A673 (cell line): Measurements from ENCODE around the gene PIK3IP1. TPM values are rescaled to one million over a fixed set of nuclear protein-coding genes. Genes with fewer than 3 reads are reported as not detected.

Experiments used
- BruUV-seq: library from RNA; stranded (reverse); fragments of 400-500 nt; replicated peaks from 2 replicates; lab custom pipeline; 2021; lab: Mats Ljungman, UMichigan
- CTCF ChIA-PET: fragments of 300-600 bp; sonication (Branson Sonifier 250); formaldehyde crosslinking; loops from one replicate; lab custom pipeline; 2022; ENCODE audit warnings: antibody characterized with exemption; lab: Charles Lee
- POLR2A ChIA-PET: fragments of 300-600 bp; sonication (Branson Sonifier 250); formaldehyde crosslinking; loops from one replicate; lab custom pipeline; 2022; ENCODE audit warnings: antibody characterized with exemption; ENCODE audit not compliant: low non-redundant PET; lab: Charles Lee
- DNase-seq: peaks from one replicate; pipeline ENCODE4 v3.0.0-alpha.2; 2015; ENCODE audit warnings: low spot score
- H3K27ac ChIP-seq: fragments of 200-600 bp; sonication (generic); 2 replicates; pipeline ENCODE4 v1.5.1; 2016; ENCODE audit warnings: mixed run types, low read depth, mild to moderate bottlenecking, mixed read lengths, antibody characterized with exemption, low read length; ENCODE audit not compliant: poor library complexity, severe bottlenecking
- H3K27me3 ChIP-seq: fragments of 200-600 bp; sonication (generic); replicated peaks from 2 replicates; pipeline ENCODE4 v1.6.1; 2017; ENCODE audit warnings: mixed run types, low read depth, mild to moderate bottlenecking, mixed read lengths, antibody characterized with exemption, low read length; ENCODE audit not compliant: insufficient read depth, poor library complexity
- H3K36me3 ChIP-seq: fragments of 200-600 bp; sonication (generic); 2 replicates; pipeline ENCODE4 v1.6.1; 2016; ENCODE audit warnings: mixed run types, mild to moderate bottlenecking, mixed read lengths, antibody characterized with exemption, low read length; ENCODE audit not compliant: insufficient read depth, poor library complexity, severe bottlenecking
- H3K4me1 ChIP-seq: fragments of 200-600 bp; sonication (generic); 2 replicates; pipeline ENCODE4 v1.6.1; 2017; ENCODE audit warnings: mixed run types, mild to moderate bottlenecking, mixed read lengths, antibody characterized with exemption, low read length; ENCODE audit not compliant: insufficient read depth, poor library complexity, severe bottlenecking
- H3K4me3 ChIP-seq: fragments of 200-600 bp; sonication (generic); 2 replicates; pipeline ENCODE4 v1.5.1; 2016; ENCODE audit warnings: low read depth, mixed run types, mild to moderate bottlenecking, mixed read lengths, low read length; ENCODE audit not compliant: poor library complexity, severe bottlenecking
- H3K9me3 ChIP-seq: fragments of 200-600 bp; sonication (generic); 2 replicates; pipeline ENCODE4 v1.6.1; 2016; ENCODE audit warnings: mixed run types, low read depth, mild to moderate bottlenecking, mixed read lengths, antibody characterized with exemption, low read length; ENCODE audit not compliant: poor library complexity, severe bottlenecking
- CTCF ChIP-seq: fragments of 300-800, 200-600 bp; sonication (generic); conservative IDR thresholded peaks from 2 replicates; pipeline ENCODE4 v1.5.1; 2017; ENCODE audit warnings: low read depth, mild to moderate bottlenecking, antibody characterized with exemption, low read length, moderate library complexity, mixed read lengths
- EZH2 ChIP-seq: fragments of 200-600 bp; sonication (generic); IDR thresholded peaks from 2 replicates; pipeline ENCODE4 v1.6.1; 2017; ENCODE audit warnings: borderline replicate concordance, low read depth, mild to moderate bottlenecking, mixed read lengths, antibody characterized with exemption, low read length; ENCODE audit not compliant: poor library complexity, severe bottlenecking
- intact Hi-C: fragments of 100-400 bp; cut with micrococcal nuclease; formaldehyde crosslinking; loops from one replicate; pipeline ENCODE4 v1.10.0; 2022; ENCODE audit not compliant: unreplicated experiment
- total RNA-seq: library from RNA; stranded (reverse); gene quantifications from 2 replicates; pipeline ENCODE4 v1.2.3, GENCODE V29; 2021

Gene PIK3IP1
- total RNA-seq, 1 experiment from 2014 or later: 0.24 TPM

DNA sequence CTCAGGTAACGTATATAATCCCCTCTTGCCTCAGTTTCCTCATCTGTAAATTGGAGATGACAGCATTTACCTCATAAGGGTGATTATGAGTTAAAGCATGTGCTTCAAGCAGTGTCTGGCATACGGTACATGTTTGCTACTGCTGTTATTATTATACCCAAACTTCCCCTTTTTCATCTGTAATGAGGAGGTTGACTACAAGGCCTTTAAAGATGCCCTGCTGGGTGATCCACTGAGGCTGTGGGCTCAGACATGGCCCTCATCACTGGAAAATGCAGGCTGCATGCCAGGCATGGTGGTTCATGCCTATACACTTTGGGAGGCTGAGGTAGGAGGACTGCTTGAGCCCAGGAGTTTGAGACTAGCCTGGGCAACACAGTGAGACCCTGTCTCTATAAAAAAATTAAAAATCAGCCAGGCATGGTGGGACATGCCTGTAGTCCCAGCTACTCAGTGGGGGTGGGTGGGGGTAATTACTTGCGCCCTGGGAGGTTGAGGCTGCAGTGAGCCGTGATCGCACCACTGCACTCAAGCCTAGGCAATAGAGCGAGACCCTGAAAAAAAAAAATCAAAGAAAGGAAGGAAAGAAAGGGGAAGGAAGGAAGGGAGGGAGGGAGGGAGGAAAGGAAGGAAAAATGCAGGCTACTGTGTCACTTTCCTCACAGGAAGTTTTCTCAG is 4.3 kb downstream of the PIK3IP1 start:
- no peaks in the 10 kb centered on the region for H3K9me3 ChIP-seq
- POLR2A ChIA-PET: no interaction called here
- intact Hi-C loops: no loop called here

GRCh38 chr22:31286360-31287255 is 5.7 kb downstream of the PIK3IP1 start:
- BruUV-seq: no TSS peak
- TF ChIP-seq CTCF (no peak), EZH2 (no peak)
- DNase-seq: no peak
- ChIA-PET CTCF (no interaction called here), POLR2A (no interaction called here)
- H3K9me3 ChIP-seq: no peaks in the 10 kb centered on the region
- H3K4me3 ChIP-seq: no peak overlapping the region
- H3K4me1 ChIP-seq: peaks cover 9% of the 10 kb centered on the region
- intact Hi-C loops: no loop called here
- H3K27me3 ChIP-seq: no peaks in the 10 kb centered on the region
- H3K27ac ChIP-seq: no peak overlapping the region
- H3K36me3 ChIP-seq: no peaks in the 10 kb centered on the region

More for the DNA sequence above, 4.3 kb downstream of the PIK3IP1 start:
- CTCF ChIA-PET: no interaction called here
- H3K27ac ChIP-seq: no peak overlapping the region
- BruUV-seq: no TSS peak
- no peak for DNase-seq
- H3K36me3 ChIP-seq: no peaks in the 10 kb centered on the region
- H3K27me3 ChIP-seq: no peaks in the 10 kb centered on the region
- no peak overlapping the region for H3K4me3 ChIP-seq
- TF ChIP-seq EZH2 (no peak), CTCF (no peak)
- peaks cover 19% of the 10 kb centered on the region for H3K4me1 ChIP-seq

- H3K36me3 ChIP-seq: no peaks in the 10 kb centered on the region
- H3K4me1 ChIP-seq: no peaks in the 10 kb centered on the region
- no TSS peak for BruUV-seq
- no peak overlapping the region for H3K27ac ChIP-seq
- TF ChIP-seq CTCF (no peak), EZH2 (no peak)
- CTCF ChIA-PET: interaction anchor here (0.8 kb wide), 1 partner anchor 12 kb away, joined by 3 read pairs; no protein-coding TSS in a partner anchor
- no peak for DNase-seq
- no peaks in the 10 kb centered on the region for H3K9me3 ChIP-seq
- POLR2A ChIA-PET: no interaction called here
- no peaks in the 10 kb centered on the region for H3K27me3 ChIP-seq
- intact Hi-C loops: no loop called here
- H3K4me3 ChIP-seq: no peak overlapping the region
Observed at GRCh38 chr22:31284281-31285155, 7.8 kb downstream of the PIK3IP1 start.
